ENCODE data around the gene CDH26. TPM values are rescaled to one million over a fixed set of nuclear protein-coding genes. Genes with fewer than 3 reads are reported as not detected.

Gene CDH26
- total and polyA plus RNA-seq, 9 of the 15 experiments (the other 6 are each of a cell fraction or from before 2014, with no cell fraction given) = 0.07 to 0.13 (median 0.10) TPM; not detected in 4

- TF ChIP-seq MAFK (IDR thresholded peaks at IDR 0.05; ENCODE audit: low read length) = no peak
- TF ChIP-seq CBX2 (IDR thresholded peaks at IDR 0.05; ENCODE audit: insufficient read depth, low read length, poor library complexity, severe bottlenecking) = no peak
- peak; percentile 57 for TF ChIP-seq FUS (optimal IDR thresholded peaks at IDR 0.05; ENCODE audit: low read depth, low read length)
- no peak for TF ChIP-seq GTF3C2 (IDR thresholded peaks at IDR 0.05; ENCODE audit: borderline replicate concordance, extremely low read depth, insufficient read length)
- peak; percentile 69 for TF ChIP-seq E2F1 (CRISPR knock-in tag; IDR thresholded peaks at IDR 0.05)
- no peak for TF ChIP-seq E2F4 (CRISPR knock-in tag; IDR thresholded peaks at IDR 0.05; ENCODE audit: low read depth)
- no peak for TF ChIP-seq SOX6 (IDR thresholded peaks at IDR 0.05)
- TF ChIP-seq TEAD1 (CRISPR knock-in tag; IDR thresholded peaks at IDR 0.05) = no peak
- TF ChIP-seq VEZF1 (CRISPR knock-in tag; IDR thresholded peaks at IDR 0.05) = peak; percentile 78
- TF ChIP-seq ARNT (IDR thresholded peaks at IDR 0.05) = no peak
- peak; percentile 45 for TF ChIP-seq ZFX (CRISPR knock-in tag; IDR thresholded peaks at IDR 0.05)
- no peak for TF ChIP-seq THAP12 (CRISPR knock-in tag; IDR thresholded peaks at IDR 0.05)
- TF ChIP-seq SP2 (IDR thresholded peaks at IDR 0.05; ENCODE audit: extremely low read depth, low read depth, low read length, poor library complexity, severe bottlenecking) = no peak
- no peak for TF ChIP-seq ZNF699 (CRISPR knock-in tag; IDR thresholded peaks at IDR 0.05; ENCODE audit: insufficient replicate concordance)
- no peak for TF ChIP-seq KDM2B (CRISPR knock-in tag; IDR thresholded peaks at IDR 0.05)
- TF ChIP-seq GABPA (tag; conservative IDR thresholded peaks at IDR 0.05; ENCODE audit: low read depth) = no peak
- no peak for TF ChIP-seq CREB1 (IDR thresholded peaks at IDR 0.05)
- no peak for TF ChIP-seq CREB1 (CRISPR knock-in tag; IDR thresholded peaks at IDR 0.05)
Observed at GRCh38 chr20:59933849-59934585, 24.2 kb upstream of the CDH26 start (continued).
